ENCODE results near the gene NRAP.

Gene NRAP

DNA sequence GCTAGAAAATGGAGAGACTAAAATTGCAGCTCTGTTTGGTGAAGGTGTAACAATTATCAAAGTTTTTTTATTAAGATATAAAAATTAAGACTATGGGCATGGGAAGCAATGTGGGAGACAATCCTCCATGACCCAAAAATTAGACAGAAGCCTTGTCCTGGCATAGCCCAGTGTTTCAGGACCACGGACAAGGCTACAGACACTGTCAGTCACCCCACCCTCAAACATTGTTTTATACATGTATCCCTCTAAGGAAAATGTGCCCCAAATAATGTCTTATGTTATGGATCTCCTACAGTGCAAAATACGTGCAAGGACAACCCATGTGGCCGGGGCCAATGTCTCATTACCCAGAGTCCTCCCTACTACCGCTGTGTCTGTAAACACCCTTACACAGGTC, 87.0 kb downstream of the NRAP start:
- DNase-seq (ENCODE audit: low spot score): no peak
- in situ Hi-C loops (cut with MboI; ENCODE audit: low sequenced_read_pairs, unreplicated experiment): no loop called here
- TF ChIP-seq, protein P1, sequence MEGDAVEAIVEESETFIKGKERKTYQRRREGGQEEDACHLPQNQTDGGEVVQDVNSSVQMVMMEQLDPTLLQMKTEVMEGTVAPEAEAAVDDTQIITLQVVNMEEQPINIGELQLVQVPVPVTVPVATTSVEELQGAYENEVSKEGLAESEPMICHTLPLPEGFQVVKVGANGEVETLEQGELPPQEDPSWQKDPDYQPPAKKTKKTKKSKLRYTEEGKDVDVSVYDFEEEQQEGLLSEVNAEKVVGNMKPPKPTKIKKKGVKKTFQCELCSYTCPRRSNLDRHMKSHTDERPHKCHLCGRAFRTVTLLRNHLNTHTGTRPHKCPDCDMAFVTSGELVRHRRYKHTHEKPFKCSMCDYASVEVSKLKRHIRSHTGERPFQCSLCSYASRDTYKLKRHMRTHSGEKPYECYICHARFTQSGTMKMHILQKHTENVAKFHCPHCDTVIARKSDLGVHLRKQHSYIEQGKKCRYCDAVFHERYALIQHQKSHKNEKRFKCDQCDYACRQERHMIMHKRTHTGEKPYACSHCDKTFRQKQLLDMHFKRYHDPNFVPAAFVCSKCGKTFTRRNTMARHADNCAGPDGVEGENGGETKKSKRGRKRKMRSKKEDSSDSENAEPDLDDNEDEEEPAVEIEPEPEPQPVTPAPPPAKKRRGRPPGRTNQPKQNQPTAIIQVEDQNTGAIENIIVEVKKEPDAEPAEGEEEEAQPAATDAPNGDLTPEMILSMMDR (IDR thresholded peaks at IDR 0.05; ENCODE audit: borderline replicate concordance, control extremely low read depth, extremely low read depth, insufficient read depth, missing control alignments): no peak

DNA sequence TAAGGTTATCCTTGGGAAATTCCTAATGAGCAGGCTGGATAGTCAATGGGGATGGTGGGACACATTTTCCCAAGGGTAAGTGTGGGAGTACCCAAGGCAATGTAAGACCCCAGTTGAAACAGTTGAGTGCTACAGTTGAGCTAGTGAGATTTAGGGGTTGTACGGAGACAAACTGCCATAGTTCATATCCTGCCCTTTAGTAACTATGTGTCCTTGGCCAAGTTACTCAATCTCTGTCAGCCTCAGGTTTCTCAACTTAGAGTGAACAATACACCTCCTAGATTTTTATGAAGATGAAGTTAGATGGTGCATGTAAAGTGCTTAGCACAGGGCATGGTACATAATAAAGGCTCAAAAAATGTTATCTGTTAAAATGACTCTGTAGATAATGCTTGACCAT, 90.5 kb downstream of the NRAP start:
- in situ Hi-C loops (cut with MboI; ENCODE audit: low sequenced_read_pairs, unreplicated experiment): no loop called here
- no peak for DNase-seq (ENCODE audit: low spot score)
- TF ChIP-seq, protein P1 (IDR thresholded peaks at IDR 0.05; ENCODE audit: borderline replicate concordance, control extremely low read depth, extremely low read depth, insufficient read depth, missing control alignments): no peak

DNA sequence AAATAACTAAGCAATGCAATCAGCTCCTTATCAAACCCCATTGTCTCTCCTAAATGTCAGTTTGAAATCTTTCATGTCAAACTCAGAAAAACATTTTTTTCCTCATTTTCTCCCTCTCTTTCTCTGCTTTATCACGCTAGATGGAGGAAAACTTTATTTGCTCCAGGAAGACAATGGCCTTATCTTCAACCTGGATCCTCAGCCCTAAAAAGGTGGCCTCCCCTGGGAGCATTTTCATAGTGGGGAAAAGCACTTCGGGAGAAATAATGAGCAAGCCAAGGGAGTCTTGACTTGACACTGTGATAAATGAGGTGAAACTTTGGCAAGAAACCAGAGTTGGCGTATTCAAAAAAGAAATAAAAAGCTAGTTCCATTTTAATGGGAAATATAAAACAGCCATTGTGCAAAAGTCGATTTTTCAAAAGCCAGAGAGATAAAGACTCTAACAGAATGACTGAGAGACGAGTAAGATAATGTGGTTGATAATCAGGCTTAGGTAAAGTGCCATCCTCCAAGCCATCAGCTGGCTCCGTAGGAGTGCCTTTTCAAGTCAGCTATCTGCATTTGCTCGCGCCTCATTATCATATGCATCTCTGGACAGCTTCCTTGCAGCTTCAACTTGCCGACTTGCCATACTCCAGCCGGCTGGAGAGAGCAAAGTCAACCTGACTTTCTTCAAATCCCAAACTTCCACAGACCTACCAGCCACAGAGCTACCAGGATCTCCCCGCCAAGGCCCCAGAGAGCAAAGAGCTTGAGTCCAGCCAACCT, 91.1 kb downstream of the NRAP start:
- no peak for DNase-seq (ENCODE audit: low spot score)
- in situ Hi-C loops (cut with MboI; ENCODE audit: low sequenced_read_pairs, unreplicated experiment): no loop called here

DNA sequence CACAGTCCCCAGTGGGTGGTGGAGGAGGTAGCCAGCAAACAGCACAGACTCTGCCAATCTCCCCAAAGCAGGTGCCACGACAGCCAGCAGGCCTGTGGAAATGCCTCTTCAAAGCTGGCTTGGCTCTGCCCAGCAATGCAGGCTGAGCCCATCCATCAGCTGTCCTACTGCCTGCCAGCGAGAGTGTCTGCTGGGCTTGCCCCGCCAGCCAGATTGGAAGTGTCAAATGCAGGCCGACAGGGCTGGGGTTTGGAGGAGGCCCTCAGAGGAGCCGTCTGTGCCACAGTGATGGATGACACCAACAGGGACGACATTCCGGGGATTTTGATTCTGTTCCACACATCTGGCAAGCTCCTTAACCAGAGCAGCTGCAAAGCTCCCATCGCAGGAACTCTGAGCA, 94.3 kb downstream of the NRAP start:
- DNase-seq (ENCODE audit: low spot score): no peak
- in situ Hi-C loops (cut with MboI; ENCODE audit: low sequenced_read_pairs, unreplicated experiment): no loop called here

More for the DNA sequence above, 91.1 kb downstream of the NRAP start:
- TF ChIP-seq, protein P1 (IDR thresholded peaks at IDR 0.05; ENCODE audit: borderline replicate concordance, control extremely low read depth, extremely low read depth, insufficient read depth, missing control alignments): no peak

DNA sequence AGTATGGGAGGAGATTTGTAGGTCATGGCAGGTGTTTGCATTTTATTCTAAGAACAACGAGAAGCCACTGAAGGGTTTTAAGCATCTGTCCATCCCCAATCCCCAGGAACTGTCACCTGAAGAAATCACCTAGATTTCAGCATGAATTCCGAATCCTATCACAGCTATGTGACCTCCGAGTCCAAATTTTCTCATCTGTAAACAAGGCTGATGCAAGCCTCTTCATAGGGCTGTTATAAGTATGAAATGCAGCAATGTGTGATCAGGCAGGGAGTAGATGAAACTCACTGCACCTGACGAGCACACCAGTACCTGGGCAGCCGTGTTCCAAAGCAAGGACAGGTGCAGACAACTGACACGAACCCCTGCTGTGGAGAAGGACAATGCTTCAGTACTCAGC, 97.0 kb downstream of the NRAP start:
- TF ChIP-seq, protein P1 (IDR thresholded peaks at IDR 0.05; ENCODE audit: borderline replicate concordance, control extremely low read depth, extremely low read depth, insufficient read depth, missing control alignments): no peak
- in situ Hi-C loops (cut with MboI; ENCODE audit: low sequenced_read_pairs, unreplicated experiment): no loop called here
- DNase-seq (ENCODE audit: low spot score): no peak

More for the DNA sequence above, 94.3 kb downstream of the NRAP start:
- TF ChIP-seq, protein P1 (IDR thresholded peaks at IDR 0.05; ENCODE audit: borderline replicate concordance, control extremely low read depth, extremely low read depth, insufficient read depth, missing control alignments): no peak

DNA sequence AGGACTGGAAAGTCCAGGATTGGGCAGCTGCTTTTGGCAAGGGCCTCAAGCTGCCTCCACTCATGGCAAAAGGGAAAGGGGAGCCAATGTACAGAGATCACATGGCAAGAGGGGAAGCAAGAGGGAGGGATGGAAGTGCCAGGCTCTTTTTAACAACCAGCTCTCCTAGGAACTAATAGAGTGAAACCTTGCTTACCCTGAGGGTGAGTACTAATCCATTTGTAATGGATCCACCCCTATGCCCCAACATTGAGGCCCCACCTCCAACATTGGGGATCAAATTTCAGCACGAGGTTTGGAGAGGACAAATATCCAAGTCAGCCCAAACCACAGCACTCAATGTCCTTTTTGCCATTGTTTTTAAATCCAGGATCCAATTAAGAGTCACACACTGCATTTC, 98.5 kb downstream of the NRAP start:
- TF ChIP-seq, protein P1 (IDR thresholded peaks at IDR 0.05; ENCODE audit: borderline replicate concordance, control extremely low read depth, extremely low read depth, insufficient read depth, missing control alignments): no peak
- no peak for DNase-seq (ENCODE audit: low spot score)
- in situ Hi-C loops (cut with MboI; ENCODE audit: low sequenced_read_pairs, unreplicated experiment): no loop called here
